GM18505 (cell line): Measurements from ENCODE around the gene DCUN1D3.
"Not testable (repeated sequence)": the region's sequence is repeated elsewhere in the genome, so short reads cannot be mapped to it uniquely, and the experiment has no call there.

Experiments
- ATAC-seq: cut with Tn5 transposase; IDR thresholded peaks from one replicate; pipeline ENCODE4 v1.9.1; 2021; ENCODE audit not compliant: unreplicated experiment
- POLR2A ChIP-seq: IDR thresholded peaks from 4 replicates; pipeline ENCODE4 v1.6.1; 2011; ENCODE audit warnings: borderline replicate concordance; ENCODE audit not compliant: insufficient read depth, insufficient read length; ENCODE audit errors: extremely low read depth

Gene DCUN1D3

GRCh38 chr16:20900299-20901067, at the start of gene DCUN1D3, which contains the start of gene LYRM1:
TSS of gene DCUN1D3 (minus strand) at chr16:20900358. CDS start at chr16:20862538, 37,820 bp downstream.
TSS of gene LYRM1 (plus strand) at chr16:20900771. CDS start at chr16:20915556, 14,785 bp downstream.
- peak; percentile 86 for TF ChIP-seq POLR2A
- peak; percentile 64 for ATAC-seq

GRCh38 chr16:20949660-20950059, 49.5 kb upstream of the DCUN1D3 start:
- no peak for TF ChIP-seq POLR2A
- no peak for ATAC-seq

DNA sequence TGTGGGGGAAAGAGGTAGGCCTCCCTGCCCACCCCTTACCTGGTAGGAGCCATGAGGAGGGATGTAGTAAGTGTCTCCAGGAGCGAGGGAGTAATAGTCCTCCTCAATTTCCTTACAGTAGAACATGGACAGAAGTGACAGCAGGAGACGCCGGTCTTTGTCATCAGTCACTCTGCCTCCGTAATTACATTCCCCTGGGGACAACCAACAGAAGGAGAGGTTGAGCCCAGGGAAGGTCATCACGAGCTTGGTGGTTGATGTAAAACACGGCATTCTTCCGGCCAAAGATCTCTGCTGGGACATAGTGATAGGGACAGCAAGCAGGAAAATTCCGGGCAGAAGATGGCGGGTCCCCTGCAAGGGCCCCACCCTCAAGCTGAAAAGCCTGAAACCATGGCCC, 48.3 kb upstream of the DCUN1D3 start:
- TF ChIP-seq POLR2A: no peak
- no peak for ATAC-seq

- ATAC-seq: no peak
Measured at GRCh38 chr16:20946015-20946629, 46.0 kb upstream of the DCUN1D3 start.

DNA sequence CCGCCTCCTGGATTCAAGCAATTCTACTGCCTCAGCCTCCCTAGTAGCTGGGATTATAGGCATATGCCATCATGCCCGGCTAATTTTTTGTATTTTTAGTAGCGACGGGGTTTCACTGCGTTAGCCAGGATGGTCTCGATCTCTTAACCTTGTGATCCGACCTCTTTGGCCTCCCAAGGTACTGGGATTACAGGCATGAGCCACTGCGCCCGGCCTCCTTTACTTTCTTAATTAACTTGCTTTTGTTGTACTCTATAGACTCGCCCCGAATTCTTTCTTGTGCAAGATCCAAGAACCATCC, 45.4 kb upstream of the DCUN1D3 start:
- not testable (repeated sequence) for ATAC-seq

More at GRCh38 chr16:20946015-20946629, 46.0 kb upstream of the DCUN1D3 start:
- TF ChIP-seq POLR2A: no peak

DNA sequence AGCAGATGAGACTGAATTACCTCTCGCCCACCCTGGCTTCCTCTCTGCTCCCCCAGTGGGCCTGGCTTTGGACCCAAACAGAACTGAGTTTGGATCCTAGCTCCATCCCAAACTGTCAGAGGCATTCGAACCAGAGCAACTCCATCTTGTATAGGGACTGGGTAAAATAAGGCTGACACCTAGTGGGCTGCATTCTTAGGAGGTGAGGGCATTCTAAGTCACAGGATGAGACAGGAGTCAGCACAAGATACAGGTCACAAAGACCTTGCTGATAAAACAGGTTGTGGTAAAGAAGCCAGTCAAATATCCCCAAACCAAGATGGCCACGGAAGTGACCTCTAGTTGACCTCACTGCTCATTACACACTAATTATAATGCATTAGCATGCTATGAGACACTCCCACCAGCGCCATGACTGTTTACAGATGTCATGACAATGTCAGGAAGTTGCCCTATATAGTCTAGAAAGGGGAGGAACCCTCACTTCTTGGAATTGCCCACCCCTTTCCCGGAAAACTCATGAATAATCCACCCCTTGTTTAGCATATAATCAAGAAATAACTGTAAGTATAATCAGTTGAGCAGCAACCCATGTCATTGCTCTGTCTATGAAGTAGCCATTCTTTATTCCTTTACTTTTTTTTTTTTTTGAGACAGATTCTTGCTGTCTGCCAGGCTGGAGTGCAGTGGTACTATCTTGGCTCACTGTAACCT, 44.9 kb upstream of the DCUN1D3 start:
- no peak for ATAC-seq
- TF ChIP-seq POLR2A: no peak

GRCh38 chr16:20942256-20942655, 42.1 kb upstream of the DCUN1D3 start:
- TF ChIP-seq POLR2A: no peak

DNA sequence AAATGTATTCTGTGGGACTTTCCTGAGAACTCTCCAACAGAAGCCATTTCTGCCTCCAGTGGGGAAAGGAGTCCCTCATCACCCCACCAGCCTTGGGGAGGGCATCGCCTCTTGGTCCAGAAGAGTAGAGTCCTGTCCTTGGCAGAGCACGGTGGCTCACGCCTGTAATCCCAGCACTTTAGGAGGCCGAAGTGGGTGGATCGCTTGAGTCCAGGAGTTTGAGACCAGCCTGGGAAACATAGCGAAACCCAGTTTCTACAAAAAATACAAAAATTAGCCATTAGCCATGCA, 41.4 kb upstream of the DCUN1D3 start:
- no peak for ATAC-seq
- TF ChIP-seq POLR2A: no peak

More at GRCh38 chr16:20942256-20942655, 42.1 kb upstream of the DCUN1D3 start:
- ATAC-seq: no peak

DNA sequence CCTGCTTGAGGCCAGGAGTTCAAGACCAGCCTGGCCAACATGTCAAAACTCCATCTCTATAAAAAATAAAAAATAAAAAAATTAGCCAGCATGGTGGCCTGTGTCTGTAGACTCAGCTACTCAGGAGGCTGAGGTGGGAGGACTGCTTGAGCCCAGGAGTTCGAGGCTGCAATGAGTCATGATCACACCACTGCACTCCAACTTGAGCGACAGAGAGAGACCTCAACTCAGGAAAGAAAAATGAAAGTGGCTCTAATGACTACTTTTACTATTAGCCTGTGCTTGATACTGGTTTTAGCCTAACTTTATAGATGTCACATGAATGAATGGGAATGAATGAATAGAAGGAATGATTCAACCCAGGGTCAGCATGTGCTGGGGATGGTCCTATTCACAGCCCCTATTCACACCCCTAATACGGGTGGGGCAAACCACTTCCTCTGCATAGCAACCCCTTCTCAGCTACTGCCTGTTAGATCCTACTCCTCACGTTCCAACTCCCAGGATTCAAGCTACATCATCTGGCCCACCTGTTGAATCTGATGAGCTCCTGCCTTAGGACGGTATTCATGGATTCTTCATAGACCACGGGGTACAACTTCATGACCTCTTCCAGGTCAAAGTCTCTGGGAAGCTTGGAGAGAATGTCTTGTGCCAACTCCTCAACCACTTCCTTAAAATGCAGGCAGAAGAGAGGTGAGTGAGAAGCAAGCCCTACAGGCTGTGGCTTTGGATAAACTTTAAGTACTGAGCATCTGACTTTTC, 40.9 kb upstream of the DCUN1D3 start:
- no peak for TF ChIP-seq POLR2A
- no peak for ATAC-seq

- TF ChIP-seq POLR2A: no peak
- no peak for ATAC-seq
Measured at GRCh38 chr16:20939611-20940010, 39.5 kb upstream of the DCUN1D3 start.

DNA sequence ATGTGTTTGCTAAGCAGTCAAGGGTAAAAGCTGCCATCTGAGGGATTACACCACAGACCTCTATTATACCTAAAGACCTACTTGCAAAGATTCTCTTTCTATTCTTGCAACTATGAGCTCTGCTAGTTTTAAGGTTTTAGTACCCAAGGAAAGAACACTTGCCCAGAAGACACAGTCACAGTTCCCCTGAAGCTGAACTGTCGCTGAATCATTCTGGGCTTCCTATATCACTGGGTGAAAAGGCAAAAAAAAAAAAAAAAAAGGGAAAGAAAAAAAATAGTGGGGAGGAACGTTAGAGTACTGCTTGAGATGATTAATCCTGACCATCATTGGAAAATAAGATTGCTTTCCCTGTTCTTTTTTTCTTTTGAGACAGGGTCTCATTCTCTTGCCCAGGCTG, 38.3 kb upstream of the DCUN1D3 start:
- no peak for ATAC-seq
- no peak for TF ChIP-seq POLR2A

DNA sequence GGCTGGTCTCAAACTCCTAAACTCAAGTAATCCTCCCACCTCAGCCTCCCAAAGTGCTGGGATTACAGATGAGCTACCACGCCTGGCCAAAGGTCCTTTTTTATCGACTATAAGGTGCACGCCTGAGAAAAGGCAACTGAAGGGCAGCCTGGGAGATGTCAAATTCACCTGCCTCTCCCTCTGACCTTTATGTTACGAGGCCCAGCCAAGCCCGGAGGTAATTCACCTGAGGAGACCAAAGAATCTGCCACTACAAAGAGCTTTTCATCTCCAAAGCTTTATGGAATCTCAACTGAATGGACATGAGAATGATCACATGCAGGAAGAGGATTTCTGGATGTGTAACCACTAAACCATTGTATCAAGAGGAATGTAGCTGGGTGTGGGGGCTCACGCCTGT, 37.6 kb upstream of the DCUN1D3 start:
- no peak for ATAC-seq
- no peak for TF ChIP-seq POLR2A

GRCh38 chr16:20933589-20933988, 33.4 kb upstream of the DCUN1D3 start:
- ATAC-seq: no peak

More at GRCh38 chr16:20933589-20933988, 33.4 kb upstream of the DCUN1D3 start:
- TF ChIP-seq POLR2A: no peak
